Measurements from ENCODE around the gene ZMYND8. TPM values are rescaled to one million over a fixed set of nuclear protein-coding genes. Genes with fewer than 3 reads are reported as not detected.

ZMYND8 gene
- total and polyA plus RNA-seq, 2 of the 4 experiments (the other 2 are of a cell fraction), result 24.0 to 28.2 TPM

- H2BK120ac ChIP-seq (ENCODE audit: low read depth, low read length), result peak overlapping the region; percentile 98
- peak overlapping the region; percentile 97 for H2BK15ac ChIP-seq (ENCODE audit: low read depth, low read length)
- in situ Hi-C loops (cut with MboI; ENCODE audit: low sequenced_read_pairs) (no loop called here), intact Hi-C loops (cut with micrococcal nuclease) (loop anchor here (5.0 kb wide), 1 partner anchor 46 kb away; no protein-coding TSS in a partner anchor), dilution Hi-C loops (cut with HindIII; ENCODE audit: low sequenced_read_pairs, unreplicated experiment) (no loop called here)
- ATAC-seq (ENCODE audit: low read depth) (peak; percentile 3; the same call in 1 of the 2 replicates), DNase-seq (peak; percentile 65)
- peak overlapping the region; percentile 97 for H3K56ac ChIP-seq (ENCODE audit: extremely low read depth, insufficient read depth, low read length)
- H4K8ac ChIP-seq (ENCODE audit: low read depth in 2 of 2, low read length in 2 of 2), result peak overlapping the region; percentile 96 to 99
- peak overlapping the region; percentile 99 for H2AK5ac ChIP-seq (ENCODE audit: low read depth, low read length)
- H2AK9ac ChIP-seq (replicated peaks; ENCODE audit: low read depth, low read length, poor library complexity), result peak overlapping the region; percentile 95
- BruUV-seq (replicated peaks), result no TSS peak
- H3K23ac ChIP-seq (ENCODE audit: low read depth, low read length), result peak overlapping the region; percentile 100
- no peaks in the 10 kb centered on the region for H4K20me1 ChIP-seq (ENCODE audit: insufficient read depth, low read length)
- no peak overlapping the region for H3K4me3 ChIP-seq (ENCODE audit: insufficient read depth, low read depth, low read length)
- CTCF ChIA-PET, result interaction anchor here (0.6 to 2.9 kb wide), 3 partner anchors 41 to 66 kb away, joined by 3 to 17 read pairs (median 3); no protein-coding TSS in a partner anchor
- 86% methylated on average over 1 of the region's 7 CpGs; no CpG with 5 or more reads in 1 of the 2 experiments for WGBS, 2 experiments (ENCODE audit: extremely low coverage in 2 of 2, insufficient read length in 1 of 2)
- peak overlapping the region; percentile 99 for H2BK5ac ChIP-seq (ENCODE audit: low read depth, low read length, poor library complexity, severe bottlenecking)
- H3K9ac ChIP-seq (ENCODE audit: low read depth, low read length), result peak overlapping the region; percentile 88
- peak overlapping the region; percentile 99 for H3K4ac ChIP-seq (ENCODE audit: low read depth, low read length)
- peak overlapping the region; percentile 97 for H4K5ac ChIP-seq (ENCODE audit: low read depth, low read length)
- H3K4me1 ChIP-seq (ENCODE audit: control insufficient read depth, insufficient read depth, low read length), result peaks cover 45% of the 10 kb centered on the region
- H3K18ac ChIP-seq (ENCODE audit: low read depth, low read length), result peak overlapping the region; percentile 95
- TF ChIP-seq CTCF (conservative IDR thresholded peaks at IDR 0.05; ENCODE audit: low read depth, low read length) (no peak), BHLHE40 (IDR thresholded peaks at IDR 0.05; ENCODE audit: low read depth, low read length) (no peak), RAD21 (IDR thresholded peaks at IDR 0.05; ENCODE audit: low read length) (no peak), FOS (IDR thresholded peaks at IDR 0.05; ENCODE audit: low read depth, low read length) (no peak), MAZ (IDR thresholded peaks at IDR 0.05; ENCODE audit: borderline replicate concordance, low read depth, low read length) (no peak), RCOR1 (IDR thresholded peaks at IDR 0.05; ENCODE audit: insufficient replicate concordance, low read length) (no peak), NFE2L2 (IDR thresholded peaks at IDR 0.05; ENCODE audit: low read depth, low read length) (no peak)
- POLR2A ChIA-PET (ENCODE audit: unreplicated experiment), result interaction anchor here (0.6 to 1.5 kb wide), 7 partner anchors 8 to 104 kb away, joined by 3 to 4 read pairs (median 3); no protein-coding TSS in a partner anchor
- H3K27me3 ChIP-seq (ENCODE audit: control insufficient read depth, insufficient read depth, low read length), result no peaks in the 10 kb centered on the region
- H3K9me3 ChIP-seq (ENCODE audit: control insufficient read depth, insufficient read depth, low read length), result no peaks in the 10 kb centered on the region
- H2AFZ ChIP-seq (replicated peaks; ENCODE audit: low read length, poor library complexity), result peak overlapping the region; percentile 51
- H3K9me1 ChIP-seq (ENCODE audit: insufficient read depth, low read length), result peaks cover 19% of the 10 kb centered on the region
- peak overlapping the region; percentile 94 for H2BK20ac ChIP-seq (ENCODE audit: low read depth, low read length)
- peak overlapping the region; percentile 100 for H4K91ac ChIP-seq (ENCODE audit: insufficient read depth, low read depth, low read length)
- H3K14ac ChIP-seq (replicated peaks; ENCODE audit: low read depth, low read length), result peak overlapping the region; percentile 98
- no peaks in the 10 kb centered on the region for H3K36me3 ChIP-seq (ENCODE audit: control insufficient read depth, insufficient read depth, low read length)
- H3K27ac ChIP-seq (ENCODE audit: insufficient read depth, low read length), result peak overlapping the region; percentile 95
- peak overlapping the region; percentile 18 for H3K4me2 ChIP-seq (ENCODE audit: low read depth, low read length)
- peaks cover 38 to 78% of the 10 kb centered on the region in 2 experiments for H3K79me1 ChIP-seq (ENCODE audit: low read depth in 1 of 2, low read length in 2 of 2)
These were observed 38.4 kb downstream of the ZMYND8 start for GRCh38 chr20:47318027-47318585.

Measured in IMR-90 (cell line).